ENCODE data around the gene SYPL1.

The SYPL1 gene

DNA sequence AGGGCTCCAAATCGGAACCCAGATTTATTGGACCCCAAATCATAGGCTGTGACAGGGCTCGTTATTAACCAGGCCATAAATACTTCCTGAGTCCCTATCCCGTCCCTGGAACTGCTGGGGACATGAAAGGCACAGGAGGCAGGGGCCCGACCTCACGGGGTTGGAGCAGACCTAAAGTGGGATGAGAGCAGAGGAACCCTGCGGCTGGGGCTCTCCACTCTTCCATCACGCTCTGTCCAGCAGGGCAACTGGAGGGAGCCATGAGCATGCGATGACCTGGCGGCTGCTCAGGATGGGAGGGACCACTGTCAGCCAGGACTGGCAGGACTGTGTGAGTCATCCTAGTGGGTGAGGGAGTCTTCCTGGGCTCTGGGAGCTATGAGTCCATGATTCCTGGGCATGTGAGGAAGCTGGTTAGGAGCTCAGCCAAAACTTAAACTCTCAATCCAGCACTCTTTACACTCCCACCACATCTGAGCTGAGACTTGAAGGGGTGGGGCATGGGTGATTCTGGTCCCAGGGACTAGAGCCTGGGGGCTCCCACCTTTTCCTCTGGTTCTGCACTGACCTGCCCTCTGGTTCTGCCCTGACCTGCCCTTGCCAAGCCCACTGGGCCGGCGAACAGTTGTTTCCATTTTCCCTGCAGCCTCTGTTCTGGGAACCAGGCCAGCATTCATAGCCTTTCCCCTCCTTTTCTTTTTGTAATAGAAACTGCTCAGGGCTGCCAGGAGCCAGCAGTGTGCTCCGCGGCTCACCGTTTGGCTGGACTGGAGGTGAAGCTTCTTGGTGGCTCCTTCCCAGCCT lies 47.1 kb downstream of the SYPL1 start:
- DNase-seq = no peak

- DNase-seq = no peak
These were observed 47.8 kb downstream of the SYPL1 start for GRCh38 chr7:106064316-106064715.

- no peak for DNase-seq
These were observed 48.4 kb downstream of the SYPL1 start for GRCh38 chr7:106063692-106064091.

DNA sequence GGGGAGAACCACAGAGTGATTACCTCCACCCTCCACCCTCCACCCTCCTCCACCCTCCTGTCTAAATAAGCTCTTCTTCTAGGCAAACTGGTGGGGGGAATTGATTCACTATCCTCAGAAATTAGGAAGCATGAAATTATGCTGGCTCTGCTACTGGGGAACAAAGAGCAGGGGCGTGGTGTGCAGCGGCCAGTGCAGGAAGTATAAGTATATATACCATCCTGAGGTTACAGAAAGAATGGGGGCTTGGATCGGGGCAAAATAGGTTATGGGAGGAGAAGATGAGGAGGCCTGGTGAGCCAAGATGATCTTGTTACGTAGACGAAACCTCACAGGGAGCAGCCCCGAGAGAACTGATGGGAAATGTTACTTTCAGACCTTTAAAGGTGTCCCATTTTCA lies 49.1 kb downstream of the SYPL1 start:
- DNase-seq = no peak

DNA sequence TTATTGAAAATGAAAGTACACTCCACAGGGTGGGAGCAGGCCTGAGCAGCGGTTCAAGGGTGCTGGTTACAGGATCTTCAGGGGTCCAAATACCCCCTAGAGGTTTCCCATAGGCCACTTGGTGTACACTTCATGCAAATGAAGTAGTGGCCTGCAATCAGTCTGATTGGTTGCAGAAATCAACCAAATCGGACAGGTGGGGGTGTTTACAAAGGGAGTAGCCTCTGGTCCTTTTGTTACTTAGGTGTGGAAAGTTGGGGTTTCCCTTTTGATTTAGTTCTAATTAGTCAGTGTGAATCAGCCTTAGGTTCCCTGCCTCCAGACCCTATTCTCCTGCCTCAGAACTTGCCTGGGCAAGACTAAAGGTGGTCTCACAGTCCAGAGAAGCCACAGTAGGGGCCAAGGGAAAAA lies 49.6 kb downstream of the SYPL1 start:
- no peak for DNase-seq

GRCh38 chr7:106062006-106062405 lies 50.1 kb downstream of the SYPL1 start:
- no peak for DNase-seq

DNA sequence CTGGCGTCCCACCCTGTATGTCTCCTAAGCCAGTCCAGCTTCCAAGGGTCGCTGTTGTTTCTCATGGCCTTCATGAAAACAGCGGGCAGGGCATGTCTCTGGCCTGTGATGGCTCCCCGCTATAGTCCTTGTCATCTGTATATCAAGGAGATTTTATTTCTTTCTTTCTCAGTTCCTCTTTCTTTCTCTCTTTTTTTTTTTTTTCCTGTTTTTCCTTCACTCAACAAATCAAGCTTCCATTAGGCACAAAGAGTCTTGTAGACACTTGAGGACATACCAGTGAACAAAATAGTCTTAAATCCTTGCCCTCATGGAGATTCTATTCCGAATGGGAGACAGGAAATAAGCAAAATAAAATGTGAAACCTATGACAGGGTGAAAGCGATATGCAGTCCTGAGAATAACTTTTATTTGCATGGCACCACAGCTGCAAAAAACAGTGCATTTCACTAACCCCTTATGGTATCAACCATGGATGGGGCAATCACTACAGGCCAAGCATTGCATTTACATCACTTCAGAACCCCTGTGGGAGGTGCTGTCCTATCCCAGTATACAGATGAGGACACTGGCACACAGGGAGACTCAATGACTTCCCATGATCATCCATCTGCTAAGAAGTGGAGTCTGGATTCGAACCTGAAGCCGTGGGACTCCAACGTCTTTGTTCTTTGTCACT lies 50.7 kb downstream of the SYPL1 start:
- DNase-seq = no peak

DNA sequence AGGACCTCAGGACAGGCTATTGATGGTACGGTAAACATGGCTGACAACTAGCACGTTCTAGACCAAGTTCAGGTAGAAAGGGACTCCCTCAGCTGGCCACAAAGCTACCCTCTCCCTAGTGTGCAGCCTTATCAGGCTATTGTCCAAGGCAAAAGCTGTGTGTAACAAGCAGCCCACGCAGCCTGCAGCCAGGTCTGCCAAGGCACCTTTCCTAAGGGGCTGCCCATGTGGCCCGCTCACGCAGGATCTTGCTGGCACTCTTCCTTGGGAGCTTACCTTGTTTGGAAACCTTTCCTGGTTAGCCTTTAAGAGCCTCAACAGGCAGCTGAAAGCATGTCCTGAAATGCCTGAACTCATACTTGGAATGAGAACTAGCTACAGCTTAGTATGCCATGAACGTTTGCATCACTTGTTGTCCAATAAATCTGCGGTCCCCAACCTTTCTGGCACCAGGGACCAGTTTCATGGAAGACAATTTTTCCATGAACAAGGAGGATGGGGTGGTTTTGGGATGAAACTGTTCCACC lies 51.7 kb downstream of the SYPL1 start:
- no peak for DNase-seq

DNA sequence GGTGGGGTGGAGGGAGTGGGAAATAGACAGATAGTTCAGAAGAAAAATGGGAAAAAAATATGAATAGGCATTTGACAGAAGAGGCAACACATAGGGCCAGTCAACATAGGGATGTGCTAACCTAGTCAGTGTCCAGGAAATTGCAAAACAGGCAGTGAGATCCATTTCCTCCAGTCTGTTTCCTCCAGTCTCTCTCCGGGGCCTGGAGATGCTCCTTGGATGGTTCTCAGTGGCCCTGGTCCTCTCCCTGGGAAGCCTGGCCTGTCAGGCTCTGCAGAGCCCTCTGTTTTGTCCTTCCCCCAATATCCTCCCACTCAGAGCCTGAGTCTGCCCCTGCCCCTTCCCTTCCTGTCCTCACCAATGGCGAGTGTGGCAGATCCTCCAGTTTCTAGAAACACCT lies 52.6 kb downstream of the SYPL1 start:
- DNase-seq = peak in 1 of 2 donors; percentile 27

DNA sequence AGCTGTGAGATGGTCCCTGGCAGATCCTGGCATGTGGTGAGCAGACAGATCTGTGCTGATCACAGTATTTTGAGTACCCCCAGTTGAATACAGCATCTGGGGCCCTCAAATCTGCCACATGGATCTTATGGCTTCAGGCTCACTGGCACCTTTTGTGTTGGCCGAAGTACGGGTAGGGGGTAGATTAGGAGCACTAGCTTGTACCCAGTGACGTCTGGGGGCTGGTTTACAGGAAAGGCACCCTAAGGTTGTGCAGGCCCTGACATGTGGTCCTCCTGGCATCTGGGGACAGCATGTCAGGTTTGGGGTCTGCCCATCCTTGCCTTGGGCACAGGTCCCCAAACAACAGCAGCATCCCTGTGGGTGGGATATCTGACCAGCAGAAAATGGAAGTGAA lies 53.2 kb downstream of the SYPL1 start:
- no peak for DNase-seq

DNA sequence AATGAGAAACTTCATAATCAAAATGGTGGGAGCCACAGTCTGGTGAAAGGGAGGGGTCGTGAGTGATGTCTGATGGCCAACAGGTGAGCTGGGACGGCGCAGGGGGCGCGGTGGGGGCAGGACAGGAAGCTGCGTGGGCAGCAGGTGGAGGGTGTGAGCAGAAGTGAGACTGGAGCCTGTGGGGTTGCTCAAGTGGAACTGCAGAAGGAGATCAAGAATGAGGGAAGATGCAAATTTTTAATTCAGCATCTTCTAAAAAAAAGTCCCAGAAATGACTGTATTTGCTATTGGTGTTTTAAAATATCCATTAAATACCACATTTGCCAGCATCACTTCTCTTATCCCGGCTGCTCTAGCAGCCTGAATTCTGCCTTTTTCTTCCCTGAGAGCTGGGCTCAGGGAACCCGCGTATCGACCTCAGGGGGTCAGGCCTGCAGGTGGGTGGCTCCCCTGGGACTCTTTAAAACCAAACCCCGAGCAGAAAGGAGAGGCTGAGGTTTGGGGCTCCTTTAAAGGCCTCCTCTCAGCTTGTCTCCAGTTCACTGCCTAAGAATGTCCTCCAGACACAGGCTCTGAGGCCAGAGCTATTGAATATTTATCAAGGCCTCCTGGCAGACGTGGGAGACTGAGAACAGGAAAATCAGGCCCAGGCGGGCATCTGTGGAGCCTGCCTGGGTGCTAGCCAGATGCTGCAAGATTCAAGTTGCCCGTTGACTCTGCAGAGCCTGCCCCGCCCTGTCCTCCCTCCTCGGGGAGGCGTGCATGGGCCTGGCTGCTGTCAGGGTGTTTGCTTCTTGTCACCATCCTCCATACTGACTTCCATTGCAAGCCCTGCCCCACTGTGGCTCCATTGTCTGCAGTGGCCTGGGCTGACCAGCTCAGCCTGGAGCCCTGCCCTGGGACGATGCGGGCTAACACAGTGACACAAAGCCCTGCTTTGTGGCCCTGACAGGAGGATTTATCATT lies 53.9 kb downstream of the SYPL1 start:
- no peak for DNase-seq

DNA sequence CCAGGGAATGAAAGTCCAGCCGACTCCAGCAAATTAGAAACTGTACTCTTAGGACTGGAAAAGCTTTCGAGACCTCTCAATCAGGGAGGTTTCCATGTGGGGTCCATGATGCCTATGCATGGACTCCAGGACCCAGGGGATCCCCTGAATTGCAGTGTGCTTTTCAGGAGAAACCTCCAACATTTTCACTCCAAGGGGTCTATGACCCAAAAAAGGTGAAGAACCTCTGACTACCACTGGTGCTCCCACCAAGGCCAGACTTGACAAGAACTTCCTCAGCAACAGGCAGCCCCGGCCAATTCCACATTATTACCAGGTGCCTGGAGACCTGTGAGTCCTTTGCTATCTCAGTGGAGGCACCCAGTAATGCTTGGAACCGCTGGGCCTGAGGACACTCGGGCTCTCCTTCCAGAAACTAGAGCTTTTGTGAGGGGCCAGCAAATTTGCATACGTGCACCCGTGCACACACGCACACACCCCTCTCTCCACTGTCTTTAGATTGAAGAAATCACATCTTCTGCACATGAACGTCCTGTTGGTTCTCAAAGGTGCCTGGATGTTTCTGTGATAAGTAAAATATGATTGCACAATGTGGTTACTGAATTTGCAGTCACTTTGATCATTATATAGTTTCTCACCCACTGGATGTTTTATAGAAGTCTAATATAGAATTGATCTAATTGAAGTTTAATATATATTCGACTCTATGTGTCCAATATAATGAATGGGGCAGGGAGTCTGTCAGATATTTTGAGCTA lies 54.7 kb downstream of the SYPL1 start:
- DNase-seq = no peak

GRCh38 chr7:106056513-106057203 lies 55.5 kb downstream of the SYPL1 start:
- peak; percentile 21 to 53 for DNase-seq

DNA sequence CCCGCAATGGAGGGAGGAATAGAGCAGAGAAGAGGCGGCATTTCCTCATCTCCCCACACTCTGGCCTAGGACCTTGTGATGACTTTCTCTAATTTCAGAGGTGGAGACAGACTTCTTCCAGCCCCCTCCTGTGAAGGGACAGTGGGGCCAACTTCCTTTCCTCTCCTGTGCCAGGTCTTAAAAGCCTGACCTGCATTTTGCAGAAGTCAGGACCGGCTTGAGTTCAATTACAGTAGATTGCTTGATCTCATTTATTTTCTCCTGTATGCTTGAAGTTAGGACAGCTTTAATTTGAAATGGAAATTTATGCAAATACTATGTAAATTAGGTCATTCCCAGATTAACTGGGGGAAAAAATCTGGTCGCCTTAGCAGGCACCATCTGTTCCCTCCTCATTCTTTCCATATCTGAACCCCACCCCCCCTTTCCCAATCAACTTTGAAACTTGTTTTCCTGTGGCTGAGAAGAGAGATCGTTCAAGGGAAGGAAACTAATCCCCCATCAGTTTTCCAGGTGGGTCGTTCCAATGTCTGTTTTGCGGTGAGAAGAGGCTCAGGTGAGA lies 57.1 kb downstream of the SYPL1 start:
- DNase-seq = no peak

- DNase-seq = no peak
These were observed 57.8 kb downstream of the SYPL1 start for GRCh38 chr7:106054156-106054910.

- DNase-seq = no peak
These were observed 59.0 kb downstream of the SYPL1 start for GRCh38 chr7:106053109-106053508.

- DNase-seq = no peak
These were observed 59.4 kb downstream of the SYPL1 start for GRCh38 chr7:106052681-106053080.

GRCh38 chr7:106050746-106051117 lies 61.4 kb downstream of the SYPL1 start:
- no peak for DNase-seq

- DNase-seq = no peak
These were observed 61.9 kb downstream of the SYPL1 start for GRCh38 chr7:106050002-106050745.

Data from bone marrow (tissue), 2 donors.